GM12878 (cell line): Measurements from ENCODE around the gene CPEB1.
"Not testable (repeated sequence)": the region's sequence is repeated elsewhere in the genome, so short reads cannot be mapped to it uniquely, and the experiment has no call there.

Experiments used
- CTCF ChIP-seq, 3 experiments: IDR thresholded peaks in 2 of 3; conservative IDR thresholded peaks in 1 of 3; 2 replicates each; pipeline ENCODE4 v1.5.1; 2011; ENCODE audit warnings: low read depth in 3 of 3, low read length in 3 of 3, mild to moderate bottlenecking in 3 of 3, control low read depth in 2 of 3, moderate library complexity in 2 of 3, inconsistent platforms in 1 of 3, mixed read lengths in 1 of 3; ENCODE audit not compliant: control insufficient read depth in 2 of 3, insufficient read depth in 1 of 3; ENCODE audit errors: extremely low read depth in 1 of 3
- EZH2 ChIP-seq: IDR thresholded peaks from 2 replicates; pipeline ENCODE4 v1.6.1; 2012; ENCODE audit warnings: low read depth, mild to moderate bottlenecking, control low read depth, inconsistent platforms, low read length, borderline replicate concordance; ENCODE audit not compliant: control insufficient read depth
- FOS ChIP-seq: IDR thresholded peaks from 3 replicates; pipeline ENCODE4 v1.6.1; 2011; ENCODE audit warnings: borderline replicate concordance; ENCODE audit not compliant: insufficient read length; ENCODE audit errors: extremely low read depth
- JUND ChIP-seq: IDR thresholded peaks from 2 replicates; pipeline ENCODE4 v1.6.1; 2012; ENCODE audit warnings: low read depth, mild to moderate bottlenecking, low read length, improper control_type of control experiment, moderate library complexity
- SMAD1 ChIP-seq: fragments of 450-650 bp; IDR thresholded peaks from 2 replicates; pipeline ENCODE4 v1.6.1; 2018; ENCODE audit warnings: mild to moderate bottlenecking, low read depth; ENCODE audit not compliant: partially characterized antibody
- SREBF2 ChIP-seq: IDR thresholded peaks from 2 replicates; pipeline ENCODE4 v1.6.1; 2012; ENCODE audit warnings: mild to moderate bottlenecking, low read length
- YY1 ChIP-seq: IDR thresholded peaks from 2 replicates; pipeline ENCODE4 v1.6.1; 2011; ENCODE audit warnings: low read depth, mild to moderate bottlenecking, low read length
- ZNF274 ChIP-seq: IDR thresholded peaks from one replicate; pipeline ENCODE4 v1.8.0; 2011; ENCODE audit not compliant: insufficient read length, insufficient read depth
- TF ChIP-seq, protein P1 (sequence below): fragments of 450-650 bp; IDR thresholded peaks from 2 replicates; pipeline ENCODE4 v1.6.1; 2018; ENCODE audit warnings: borderline replicate concordance, mild to moderate bottlenecking; ENCODE audit not compliant: partially characterized antibody
- TF ChIP-seq, protein P2 (sequence below): IDR thresholded peaks from 2 replicates; pipeline ENCODE4 v1.6.1; 2011; ENCODE audit warnings: low read depth, low read length, improper control_type of control experiment, borderline replicate concordance

GRCh38 chr15:82513587-82513986 is 133.6 kb downstream of the CPEB1 start:
- TF ChIP-seq, protein P1, sequence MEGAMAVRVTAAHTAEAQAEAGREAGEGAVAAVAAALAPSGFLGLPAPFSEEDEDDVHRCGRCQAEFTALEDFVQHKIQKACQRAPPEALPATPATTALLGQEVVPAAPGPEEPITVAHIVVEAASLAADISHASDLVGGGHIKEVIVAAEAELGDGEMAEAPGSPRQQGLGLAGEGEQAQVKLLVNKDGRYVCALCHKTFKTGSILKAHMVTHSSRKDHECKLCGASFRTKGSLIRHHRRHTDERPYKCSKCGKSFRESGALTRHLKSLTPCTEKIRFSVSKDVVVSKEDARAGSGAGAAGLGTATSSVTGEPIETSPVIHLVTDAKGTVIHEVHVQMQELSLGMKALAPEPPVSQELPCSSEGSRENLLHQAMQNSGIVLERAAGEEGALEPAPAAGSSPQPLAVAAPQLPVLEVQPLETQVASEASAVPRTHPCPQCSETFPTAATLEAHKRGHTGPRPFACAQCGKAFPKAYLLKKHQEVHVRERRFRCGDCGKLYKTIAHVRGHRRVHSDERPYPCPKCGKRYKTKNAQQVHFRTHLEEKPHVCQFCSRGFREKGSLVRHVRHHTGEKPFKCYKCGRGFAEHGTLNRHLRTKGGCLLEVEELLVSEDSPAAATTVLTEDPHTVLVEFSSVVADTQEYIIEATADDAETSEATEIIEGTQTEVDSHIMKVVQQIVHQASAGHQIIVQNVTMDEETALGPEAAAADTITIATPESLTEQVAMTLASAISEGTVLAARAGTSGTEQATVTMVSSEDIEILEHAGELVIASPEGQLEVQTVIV = not testable (repeated sequence)
- not testable (repeated sequence) for TF ChIP-seq JUND; EZH2; CTCF (IDR thresholded peaks at IDR 0.05 in 2 of 3, conservative IDR thresholded peaks at IDR 0.05 in 1 of 3; ENCODE audit: control insufficient read depth in 2 of 3, extremely low read depth in 1 of 3, insufficient read depth in 1 of 3, low read depth in 3 of 3, low read length in 3 of 3); FOS; SREBF2; YY1; SMAD1; ZNF274
- TF ChIP-seq, protein P2, sequence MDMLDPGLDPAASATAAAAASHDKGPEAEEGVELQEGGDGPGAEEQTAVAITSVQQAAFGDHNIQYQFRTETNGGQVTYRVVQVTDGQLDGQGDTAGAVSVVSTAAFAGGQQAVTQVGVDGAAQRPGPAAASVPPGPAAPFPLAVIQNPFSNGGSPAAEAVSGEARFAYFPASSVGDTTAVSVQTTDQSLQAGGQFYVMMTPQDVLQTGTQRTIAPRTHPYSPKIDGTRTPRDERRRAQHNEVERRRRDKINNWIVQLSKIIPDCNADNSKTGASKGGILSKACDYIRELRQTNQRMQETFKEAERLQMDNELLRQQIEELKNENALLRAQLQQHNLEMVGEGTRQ = not testable (repeated sequence)
